ENCODE results near the gene ZFP36L1. TPM values are rescaled to one million over a fixed set of nuclear protein-coding genes. Genes with fewer than 3 reads are reported as not detected.

Gene ZFP36L1
- total and polyA plus RNA-seq, 9 of the 15 experiments (the other 6 are each of a cell fraction or from before 2014, with no cell fraction given) = 1.3 to 26.6 (median 3.7) TPM

GRCh38 chr14:68783408-68784225 is 9.2 kb downstream of the ZFP36L1 start (continued):
- TF ChIP-seq ARID3B (CRISPR knock-in tag; IDR thresholded peaks at IDR 0.05; ENCODE audit: borderline replicate concordance) (no peak), ZNF449 (CRISPR knock-in tag; IDR thresholded peaks at IDR 0.05) (no peak), FIP1L1 (IDR thresholded peaks at IDR 0.05; ENCODE audit: low read depth, low read length, poor library complexity, severe bottlenecking) (no peak), TFAM (CRISPR knock-in tag; conservative IDR thresholded peaks at IDR 0.05) (no peak), RNF219 (CRISPR knock-in tag; IDR thresholded peaks at IDR 0.05) (no peak), FOXP4 (CRISPR knock-in tag; IDR thresholded peaks at IDR 0.05; ENCODE audit: borderline replicate concordance) (no peak), ZKSCAN1 (IDR thresholded peaks at IDR 0.05; ENCODE audit: low read depth, low read length) (no peak)
